ENCODE data around the gene PCDH15. TPM values are rescaled to one million over a fixed set of nuclear protein-coding genes. Genes with fewer than 3 reads are reported as not detected.

PCDH15 gene
- total and polyA plus RNA-seq, 2 of the 13 experiments (the other 11 are each of a cell fraction or from before 2014, with no cell fraction given) = not detected

- TF ChIP-seq ZNF598 (CRISPR knock-in tag; IDR thresholded peaks at IDR 0.05; ENCODE audit: borderline replicate concordance) (no peak), HNF4A (CRISPR knock-in tag; IDR thresholded peaks at IDR 0.05) (peak; percentile 75), FOXP1 (IDR thresholded peaks at IDR 0.05) (no peak), FOXP1 (CRISPR knock-in tag; IDR thresholded peaks at IDR 0.05) (peak; percentile 25; the same call in 1 of the 2 replicates), BCL6 (CRISPR knock-in tag; IDR thresholded peaks at IDR 0.05) (peak; percentile 40; the same call in 1 of the 2 replicates), FOXA3 (CRISPR knock-in tag; IDR thresholded peaks at IDR 0.05) (peak; percentile 49; the same call in 1 of the 2 replicates), ATRX (CRISPR knock-in tag; IDR thresholded peaks at IDR 0.05; ENCODE audit: borderline replicate concordance) (no peak), RARA (CRISPR knock-in tag; IDR thresholded peaks at IDR 0.05) (peak; percentile 53), MTERF4 (CRISPR knock-in tag; IDR thresholded peaks at IDR 0.05) (no peak), GATAD2A (CRISPR knock-in tag; IDR thresholded peaks at IDR 0.05) (peak; percentile 62)
- TF ChIP-seq, protein P1, sequence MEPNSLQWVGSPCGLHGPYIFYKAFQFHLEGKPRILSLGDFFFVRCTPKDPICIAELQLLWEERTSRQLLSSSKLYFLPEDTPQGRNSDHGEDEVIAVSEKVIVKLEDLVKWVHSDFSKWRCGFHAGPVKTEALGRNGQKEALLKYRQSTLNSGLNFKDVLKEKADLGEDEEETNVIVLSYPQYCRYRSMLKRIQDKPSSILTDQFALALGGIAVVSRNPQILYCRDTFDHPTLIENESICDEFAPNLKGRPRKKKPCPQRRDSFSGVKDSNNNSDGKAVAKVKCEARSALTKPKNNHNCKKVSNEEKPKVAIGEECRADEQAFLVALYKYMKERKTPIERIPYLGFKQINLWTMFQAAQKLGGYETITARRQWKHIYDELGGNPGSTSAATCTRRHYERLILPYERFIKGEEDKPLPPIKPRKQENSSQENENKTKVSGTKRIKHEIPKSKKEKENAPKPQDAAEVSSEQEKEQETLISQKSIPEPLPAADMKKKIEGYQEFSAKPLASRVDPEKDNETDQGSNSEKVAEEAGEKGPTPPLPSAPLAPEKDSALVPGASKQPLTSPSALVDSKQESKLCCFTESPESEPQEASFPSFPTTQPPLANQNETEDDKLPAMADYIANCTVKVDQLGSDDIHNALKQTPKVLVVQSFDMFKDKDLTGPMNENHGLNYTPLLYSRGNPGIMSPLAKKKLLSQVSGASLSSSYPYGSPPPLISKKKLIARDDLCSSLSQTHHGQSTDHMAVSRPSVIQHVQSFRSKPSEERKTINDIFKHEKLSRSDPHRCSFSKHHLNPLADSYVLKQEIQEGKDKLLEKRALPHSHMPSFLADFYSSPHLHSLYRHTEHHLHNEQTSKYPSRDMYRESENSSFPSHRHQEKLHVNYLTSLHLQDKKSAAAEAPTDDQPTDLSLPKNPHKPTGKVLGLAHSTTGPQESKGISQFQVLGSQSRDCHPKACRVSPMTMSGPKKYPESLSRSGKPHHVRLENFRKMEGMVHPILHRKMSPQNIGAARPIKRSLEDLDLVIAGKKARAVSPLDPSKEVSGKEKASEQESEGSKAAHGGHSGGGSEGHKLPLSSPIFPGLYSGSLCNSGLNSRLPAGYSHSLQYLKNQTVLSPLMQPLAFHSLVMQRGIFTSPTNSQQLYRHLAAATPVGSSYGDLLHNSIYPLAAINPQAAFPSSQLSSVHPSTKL (CRISPR knock-in tag; IDR thresholded peaks at IDR 0.05) = peak; percentile 74
Measured at GRCh38 chr10:53894145-53894544, 906.9 kb downstream of the PCDH15 start (continued).

GRCh38 chr10:53893061-53893460 is 908.0 kb downstream of the PCDH15 start:
- Histone ChIP-seq H3K27me3 (ENCODE audit: control insufficient read depth in 1 of 2, insufficient read depth in 2 of 2, low read length in 2 of 2) (no peaks in the 10 kb centered on the region), H3K4me2 (ENCODE audit: low read depth, low read length) (no peak overlapping the region), H3K4me3 (replicated peaks in 1 of 3; ENCODE audit: insufficient read depth in 1 of 3, low read depth in 2 of 3, low read length in 3 of 3) (no peak overlapping the region), H3K9me3 (ENCODE audit: low read length) (no peaks in the 10 kb centered on the region), H3K36me3 (replicated peaks in 1 of 2; ENCODE audit: control insufficient read depth in 1 of 2, insufficient read depth in 2 of 2, low read length in 2 of 2) (no peaks in the 10 kb centered on the region), H3K9ac (ENCODE audit: insufficient read depth, low read depth, low read length) (no peak overlapping the region), H3K27ac (ENCODE audit: extremely low read length, insufficient read depth, low read length) (no peak overlapping the region), H4K20me1 (ENCODE audit: insufficient read depth, low read length) (no peaks in the 10 kb centered on the region), H3K4me1 (ENCODE audit: insufficient read depth, low read length) (peaks cover 13% of the 10 kb centered on the region), H2AFZ (ENCODE audit: low read length) (no peak overlapping the region), H3K79me2 (ENCODE audit: insufficient read depth, low read length) (no peaks in the 10 kb centered on the region)
- TF ChIP-seq STAG1 (CRISPR knock-in tag; IDR thresholded peaks at IDR 0.05) = no peak
- no peak for TF ChIP-seq NFE2L2 (IDR thresholded peaks at IDR 0.05; ENCODE audit: low read length)
- TF ChIP-seq MXD1 (CRISPR knock-in tag; IDR thresholded peaks at IDR 0.05) = no peak
- no peak for TF ChIP-seq BCL6 (CRISPR knock-in tag; IDR thresholded peaks at IDR 0.05)
- TF ChIP-seq ATRX (CRISPR knock-in tag; IDR thresholded peaks at IDR 0.05; ENCODE audit: borderline replicate concordance) = no peak
- no peak for TF ChIP-seq ZNF557 (CRISPR knock-in tag; IDR thresholded peaks at IDR 0.05)
- TF ChIP-seq ATF1 (CRISPR knock-in tag; IDR thresholded peaks at IDR 0.05) = no peak
- FAIRE-seq (no peak), ATAC-seq (no peak), DNase-seq (ENCODE audit: low spot score) (no peak)
- intact Hi-C loops (cut with micrococcal nuclease; ENCODE audit: unreplicated experiment) (no loop called here), in situ Hi-C loops (cut with HindIII; ENCODE audit: extremely low pct_ligation_motif_present, low pct_unique_long_range_greater_than_20kb) (no loop called here)
- POLR2A ChIA-PET = no interaction called here
- no TSS peak for BruUV-seq (replicated peaks)
- 2% methylated on average over 1 of the region's 1 CpG for WGBS (ENCODE audit: low lambda C conversion rate)
- CTCF ChIA-PET (ENCODE audit: low intra/inter-chr PET ratio, low total read pairs) = no interaction called here

Measured in HepG2 (cell line).